GM12872 (cell line): ENCODE measurements around the gene DCDC2B.

Experiments
- TF ChIP-seq, protein P1 (sequence below): IDR thresholded peaks from 3 replicates; pipeline ENCODE4 v1.5.1; 2011; ENCODE audit warnings: low read depth, mild to moderate bottlenecking, low read length, moderate library complexity; ENCODE audit not compliant: insufficient read depth

DCDC2B gene

GRCh38 chr1:32208891-32209328, at the start of gene DCDC2B:
DCDC2B (plus strand) TSS chr1:32209089; CDS start chr1:32209094, 5 bp downstream.
- TF ChIP-seq, protein P1, sequence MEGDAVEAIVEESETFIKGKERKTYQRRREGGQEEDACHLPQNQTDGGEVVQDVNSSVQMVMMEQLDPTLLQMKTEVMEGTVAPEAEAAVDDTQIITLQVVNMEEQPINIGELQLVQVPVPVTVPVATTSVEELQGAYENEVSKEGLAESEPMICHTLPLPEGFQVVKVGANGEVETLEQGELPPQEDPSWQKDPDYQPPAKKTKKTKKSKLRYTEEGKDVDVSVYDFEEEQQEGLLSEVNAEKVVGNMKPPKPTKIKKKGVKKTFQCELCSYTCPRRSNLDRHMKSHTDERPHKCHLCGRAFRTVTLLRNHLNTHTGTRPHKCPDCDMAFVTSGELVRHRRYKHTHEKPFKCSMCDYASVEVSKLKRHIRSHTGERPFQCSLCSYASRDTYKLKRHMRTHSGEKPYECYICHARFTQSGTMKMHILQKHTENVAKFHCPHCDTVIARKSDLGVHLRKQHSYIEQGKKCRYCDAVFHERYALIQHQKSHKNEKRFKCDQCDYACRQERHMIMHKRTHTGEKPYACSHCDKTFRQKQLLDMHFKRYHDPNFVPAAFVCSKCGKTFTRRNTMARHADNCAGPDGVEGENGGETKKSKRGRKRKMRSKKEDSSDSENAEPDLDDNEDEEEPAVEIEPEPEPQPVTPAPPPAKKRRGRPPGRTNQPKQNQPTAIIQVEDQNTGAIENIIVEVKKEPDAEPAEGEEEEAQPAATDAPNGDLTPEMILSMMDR, result no peak

GRCh38 chr1:32159189-32159588, 49.7 kb upstream of the DCDC2B start:
- TF ChIP-seq, protein P1, result no peak

DNA sequence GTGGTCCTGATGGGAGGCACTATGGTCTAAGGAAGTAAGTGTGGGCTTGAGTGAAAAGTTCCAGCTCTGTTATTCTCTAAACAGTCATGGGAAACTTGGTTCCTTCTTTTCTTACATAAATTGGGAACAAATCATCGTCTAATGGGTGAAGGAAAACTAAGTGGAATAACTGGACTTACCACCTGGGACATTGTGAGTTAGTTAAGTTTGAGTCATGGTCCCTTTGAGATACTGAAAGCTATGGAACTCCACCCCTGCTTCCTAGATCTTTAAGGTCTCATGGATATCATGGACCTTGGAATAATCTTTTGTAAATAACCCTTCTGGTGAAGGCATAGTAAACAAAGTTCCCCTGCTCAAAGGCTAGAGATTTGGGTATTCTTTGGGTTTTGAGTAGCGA, 45.5 kb upstream of the DCDC2B start:
- TF ChIP-seq, protein P1, result no peak

- TF ChIP-seq, protein P1, result no peak
Measured at GRCh38 chr1:32170991-32171390, 37.9 kb upstream of the DCDC2B start.

DNA sequence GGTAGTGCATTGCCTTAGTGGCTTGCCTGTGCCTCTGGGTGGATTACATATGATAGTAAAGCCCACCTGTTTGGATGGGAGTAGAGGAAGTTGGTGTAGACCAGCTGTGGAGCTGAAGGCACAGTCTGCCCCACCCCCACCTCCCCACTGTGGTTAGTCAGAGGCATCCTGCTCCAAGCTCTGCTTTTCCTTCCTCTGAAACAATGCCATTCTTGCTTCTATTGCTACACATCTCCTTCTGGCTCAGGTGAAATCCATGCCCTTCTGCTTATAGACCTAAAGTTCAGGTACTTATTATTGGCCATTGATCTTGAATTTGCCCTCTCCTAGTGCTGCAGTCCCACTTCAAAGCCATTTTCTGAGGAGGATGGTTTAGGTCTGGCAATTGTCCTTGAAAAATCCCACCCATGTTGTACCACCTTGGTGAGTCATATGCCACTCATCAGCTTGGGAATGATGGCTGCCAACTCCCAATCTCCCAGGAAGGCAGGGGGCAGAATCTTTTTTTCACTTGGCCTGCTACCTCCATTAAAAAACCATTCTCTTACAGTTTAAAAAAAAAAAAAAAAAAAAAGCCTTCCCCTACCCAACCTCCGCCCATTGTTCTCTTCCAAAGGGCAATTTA, 36.2 kb upstream of the DCDC2B start:
- TF ChIP-seq, protein P1, result no peak

GRCh38 chr1:32178380-32179192, 30.3 kb upstream of the DCDC2B start:
- TF ChIP-seq, protein P1, result no peak

DNA sequence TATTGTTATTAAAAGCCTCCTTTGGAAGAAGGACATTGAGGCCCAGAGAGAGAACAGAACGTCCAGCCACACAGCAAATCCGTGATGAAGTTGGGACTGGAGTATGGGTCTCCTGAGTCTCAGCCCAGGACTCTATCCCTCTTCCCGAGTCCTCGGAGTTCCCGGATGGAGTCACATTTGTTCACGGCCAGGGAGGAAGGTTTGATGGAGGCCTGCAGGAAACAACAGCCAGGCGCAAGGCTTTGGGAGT, 29.8 kb upstream of the DCDC2B start:
- TF ChIP-seq, protein P1, result no peak
